NOMO-1 treated with DMSO at 0.1 percent for 48 hours (cell line): ENCODE measurements around the gene AP2A1.

ENCODE experiments used
- DNase-seq: peaks from one replicate; lab custom pipeline; 2025; ENCODE audit not compliant: unreplicated experiment; lab: John Stamatoyannopoulos, UW

Gene AP2A1

GRCh38 chr19:49854378-49855263 lies 87.8 kb downstream of the AP2A1 start:
- no peak for DNase-seq

- no peak for DNase-seq
Observed at GRCh38 chr19:49855277-49855675, 88.5 kb downstream of the AP2A1 start.

GRCh38 chr19:49855676-49856573 lies 89.1 kb downstream of the AP2A1 start:
- DNase-seq: no peak

GRCh38 chr19:49856574-49857021 lies 89.8 kb downstream of the AP2A1 start:
- no peak for DNase-seq
